Measurements from ENCODE around the gene CFAP410. TPM values are rescaled to one million over a fixed set of nuclear protein-coding genes. Genes with fewer than 3 reads are reported as not detected.
A peak's percentile ranks its signal among the peaks of the same experiment; 100 is the strongest.

The CFAP410 gene
- total and polyA plus RNA-seq, 2 of the 8 experiments (the other 6 are each of a cell fraction or from before 2014, with no cell fraction given): 10.6 to 12.0 TPM

DNA sequence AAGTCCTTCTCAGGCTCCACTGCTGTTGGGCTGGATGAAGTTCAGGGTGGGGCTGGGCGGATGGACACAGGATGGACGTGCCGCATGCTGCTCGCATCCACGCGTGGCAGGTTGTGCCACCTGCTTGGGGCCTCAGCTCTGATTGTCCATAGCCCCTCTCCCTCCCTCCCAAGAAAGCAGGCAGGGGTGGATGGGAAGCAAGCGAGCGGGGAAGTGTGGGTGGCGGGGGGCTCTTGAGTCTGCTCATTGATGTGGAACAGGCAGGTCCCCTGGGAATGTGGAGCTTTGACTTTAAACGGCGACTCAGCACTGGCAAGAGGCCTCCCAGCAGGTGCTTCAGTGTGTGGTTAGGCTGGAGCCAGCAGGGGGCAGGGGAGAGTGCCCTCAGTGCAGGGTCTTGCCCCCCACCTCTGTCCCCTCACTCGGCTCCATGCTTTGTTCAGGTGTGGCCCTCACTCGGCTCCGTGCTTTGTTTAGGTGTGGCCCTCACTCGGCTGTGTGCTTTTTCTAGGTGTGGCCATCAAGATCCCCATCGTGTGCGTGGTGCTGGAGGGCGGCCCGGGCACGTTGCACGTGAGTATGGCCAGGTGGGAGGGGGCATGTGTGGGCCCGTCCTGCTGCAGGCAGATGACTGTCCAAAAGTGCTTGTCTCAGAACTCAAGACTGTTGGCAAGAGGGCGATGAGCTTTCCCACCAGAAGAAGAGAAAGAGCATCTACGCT is 38.2 kb upstream of the CFAP410 start (continued):
- TF ChIP-seq, protein P1, sequence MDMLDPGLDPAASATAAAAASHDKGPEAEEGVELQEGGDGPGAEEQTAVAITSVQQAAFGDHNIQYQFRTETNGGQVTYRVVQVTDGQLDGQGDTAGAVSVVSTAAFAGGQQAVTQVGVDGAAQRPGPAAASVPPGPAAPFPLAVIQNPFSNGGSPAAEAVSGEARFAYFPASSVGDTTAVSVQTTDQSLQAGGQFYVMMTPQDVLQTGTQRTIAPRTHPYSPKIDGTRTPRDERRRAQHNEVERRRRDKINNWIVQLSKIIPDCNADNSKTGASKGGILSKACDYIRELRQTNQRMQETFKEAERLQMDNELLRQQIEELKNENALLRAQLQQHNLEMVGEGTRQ (IDR thresholded peaks at IDR 0.05; ENCODE audit: low read length): no peak
- no peak for TF ChIP-seq FOSL1 (IDR thresholded peaks at IDR 0.05; ENCODE audit: insufficient read depth, low read depth, low read length)
- TF ChIP-seq CBX5 (IDR thresholded peaks at IDR 0.05; ENCODE audit: low read depth, low read length): no peak
- no peak for TF ChIP-seq CTBP2 (IDR thresholded peaks at IDR 0.05; ENCODE audit: borderline replicate concordance, insufficient read depth, insufficient read length, low read length)
- no peak for TF ChIP-seq TAF7 (optimal IDR thresholded peaks at IDR 0.05; ENCODE audit: borderline replicate concordance, low read depth, low read length)
- TF ChIP-seq SP2 (IDR thresholded peaks at IDR 0.05; ENCODE audit: low read length): no peak
- TF ChIP-seq BACH1 (IDR thresholded peaks at IDR 0.05; ENCODE audit: low read length): peak; percentile 63
- no peak for TF ChIP-seq KDM4A (IDR thresholded peaks at IDR 0.05; ENCODE audit: low read depth, low read length, severe bottlenecking)
- no peak for TF ChIP-seq POU5F1 (IDR thresholded peaks at IDR 0.05; ENCODE audit: low read depth, low read length)
- no peak for TF ChIP-seq RFX5 (IDR thresholded peaks at IDR 0.05; ENCODE audit: borderline replicate concordance, low read depth, low read length)
- no peak for TF ChIP-seq CREB1 (IDR thresholded peaks at IDR 0.05)
- no peak for TF ChIP-seq EZH2 (IDR thresholded peaks at IDR 0.05; ENCODE audit: low read depth, low read length, severe bottlenecking)
- no peak for TF ChIP-seq TEAD4 (IDR thresholded peaks at IDR 0.05; ENCODE audit: low read depth, low read length)
- no peak for TF ChIP-seq RXRA (IDR thresholded peaks at IDR 0.05; ENCODE audit: insufficient read depth, low read depth, low read length)
- TF ChIP-seq ZNF274 (IDR thresholded peaks at IDR 0.05; ENCODE audit: borderline replicate concordance, extremely low read depth, low read length): no peak
- TF ChIP-seq MAFK (IDR thresholded peaks at IDR 0.05; ENCODE audit: low read depth, low read length): peak; percentile 62; the same call in 1 of the 2 replicates
- TF ChIP-seq, protein P2, sequence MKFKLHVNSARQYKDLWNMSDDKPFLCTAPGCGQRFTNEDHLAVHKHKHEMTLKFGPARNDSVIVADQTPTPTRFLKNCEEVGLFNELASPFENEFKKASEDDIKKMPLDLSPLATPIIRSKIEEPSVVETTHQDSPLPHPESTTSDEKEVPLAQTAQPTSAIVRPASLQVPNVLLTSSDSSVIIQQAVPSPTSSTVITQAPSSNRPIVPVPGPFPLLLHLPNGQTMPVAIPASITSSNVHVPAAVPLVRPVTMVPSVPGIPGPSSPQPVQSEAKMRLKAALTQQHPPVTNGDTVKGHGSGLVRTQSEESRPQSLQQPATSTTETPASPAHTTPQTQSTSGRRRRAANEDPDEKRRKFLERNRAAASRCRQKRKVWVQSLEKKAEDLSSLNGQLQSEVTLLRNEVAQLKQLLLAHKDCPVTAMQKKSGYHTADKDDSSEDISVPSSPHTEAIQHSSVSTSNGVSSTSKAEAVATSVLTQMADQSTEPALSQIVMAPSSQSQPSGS (IDR thresholded peaks at IDR 0.05; ENCODE audit: low read length): no peak
- TF ChIP-seq, protein P3, sequence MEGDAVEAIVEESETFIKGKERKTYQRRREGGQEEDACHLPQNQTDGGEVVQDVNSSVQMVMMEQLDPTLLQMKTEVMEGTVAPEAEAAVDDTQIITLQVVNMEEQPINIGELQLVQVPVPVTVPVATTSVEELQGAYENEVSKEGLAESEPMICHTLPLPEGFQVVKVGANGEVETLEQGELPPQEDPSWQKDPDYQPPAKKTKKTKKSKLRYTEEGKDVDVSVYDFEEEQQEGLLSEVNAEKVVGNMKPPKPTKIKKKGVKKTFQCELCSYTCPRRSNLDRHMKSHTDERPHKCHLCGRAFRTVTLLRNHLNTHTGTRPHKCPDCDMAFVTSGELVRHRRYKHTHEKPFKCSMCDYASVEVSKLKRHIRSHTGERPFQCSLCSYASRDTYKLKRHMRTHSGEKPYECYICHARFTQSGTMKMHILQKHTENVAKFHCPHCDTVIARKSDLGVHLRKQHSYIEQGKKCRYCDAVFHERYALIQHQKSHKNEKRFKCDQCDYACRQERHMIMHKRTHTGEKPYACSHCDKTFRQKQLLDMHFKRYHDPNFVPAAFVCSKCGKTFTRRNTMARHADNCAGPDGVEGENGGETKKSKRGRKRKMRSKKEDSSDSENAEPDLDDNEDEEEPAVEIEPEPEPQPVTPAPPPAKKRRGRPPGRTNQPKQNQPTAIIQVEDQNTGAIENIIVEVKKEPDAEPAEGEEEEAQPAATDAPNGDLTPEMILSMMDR (IDR thresholded peaks at IDR 0.05; ENCODE audit: control extremely low read depth in 1 of 3, insufficient read depth in 1 of 3, low read depth in 1 of 3, low read length in 3 of 3): peak; percentile 42 to 60 (median 60)
- no peak for TF ChIP-seq NANOG (IDR thresholded peaks at IDR 0.05; ENCODE audit: insufficient read depth, low read depth, low read length, poor library complexity, severe bottlenecking)

Data from H1 (cell line).